ENCODE data around the gene JHY.

DNA sequence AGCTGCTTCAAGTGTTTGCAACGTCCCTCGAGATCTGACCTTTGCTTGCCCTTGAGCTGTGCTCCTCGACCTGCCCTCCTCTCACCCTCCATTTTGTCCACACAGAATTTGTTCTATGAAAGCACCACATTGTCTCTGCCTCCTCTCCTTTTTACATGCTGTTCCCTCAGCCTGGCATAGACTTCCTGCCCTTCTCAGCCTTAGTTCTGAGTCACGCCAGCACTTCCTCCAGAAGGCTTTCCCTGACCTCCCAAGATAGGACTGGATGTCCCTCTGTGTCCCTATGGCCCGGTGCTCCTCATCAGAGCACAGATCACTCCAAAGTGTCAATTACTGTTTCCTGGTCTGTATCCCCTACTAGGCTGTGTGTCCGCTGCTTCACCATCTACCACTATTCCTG, 16.2 kb downstream of the JHY start:
- TF ChIP-seq, protein P1, sequence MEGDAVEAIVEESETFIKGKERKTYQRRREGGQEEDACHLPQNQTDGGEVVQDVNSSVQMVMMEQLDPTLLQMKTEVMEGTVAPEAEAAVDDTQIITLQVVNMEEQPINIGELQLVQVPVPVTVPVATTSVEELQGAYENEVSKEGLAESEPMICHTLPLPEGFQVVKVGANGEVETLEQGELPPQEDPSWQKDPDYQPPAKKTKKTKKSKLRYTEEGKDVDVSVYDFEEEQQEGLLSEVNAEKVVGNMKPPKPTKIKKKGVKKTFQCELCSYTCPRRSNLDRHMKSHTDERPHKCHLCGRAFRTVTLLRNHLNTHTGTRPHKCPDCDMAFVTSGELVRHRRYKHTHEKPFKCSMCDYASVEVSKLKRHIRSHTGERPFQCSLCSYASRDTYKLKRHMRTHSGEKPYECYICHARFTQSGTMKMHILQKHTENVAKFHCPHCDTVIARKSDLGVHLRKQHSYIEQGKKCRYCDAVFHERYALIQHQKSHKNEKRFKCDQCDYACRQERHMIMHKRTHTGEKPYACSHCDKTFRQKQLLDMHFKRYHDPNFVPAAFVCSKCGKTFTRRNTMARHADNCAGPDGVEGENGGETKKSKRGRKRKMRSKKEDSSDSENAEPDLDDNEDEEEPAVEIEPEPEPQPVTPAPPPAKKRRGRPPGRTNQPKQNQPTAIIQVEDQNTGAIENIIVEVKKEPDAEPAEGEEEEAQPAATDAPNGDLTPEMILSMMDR (conservative IDR thresholded peaks at IDR 0.05; ENCODE audit: low read length) = no peak
- no peak for TF ChIP-seq EZH2phosphoT487 (IDR thresholded peaks at IDR 0.05; ENCODE audit: borderline replicate concordance)
